Measurements from ENCODE around the gene TBL1Y.
"Not testable (repeated sequence)": the region's sequence is repeated elsewhere in the genome, so short reads cannot be mapped to it uniquely, and the experiment has no call there.

The TBL1Y gene

GRCh38 chrY:6972271-6972887 is 61.9 kb downstream of the TBL1Y start:
- DNase-seq (ENCODE audit: low read depth in 2 of 2), result no peak

- no peak for DNase-seq (ENCODE audit: low read depth in 2 of 2)
These were observed 64.5 kb downstream of the TBL1Y start for GRCh38 chrY:6974971-6975370.

- no peak for DNase-seq (ENCODE audit: low read depth in 2 of 2)
These were observed 67.3 kb downstream of the TBL1Y start for GRCh38 chrY:6977783-6978182.

- DNase-seq (ENCODE audit: low read depth in 2 of 2), result no peak
These were observed 72.7 kb downstream of the TBL1Y start for GRCh38 chrY:6983221-6983620.

- DNase-seq (ENCODE audit: low read depth in 2 of 2), result no peak
These were observed 77.3 kb downstream of the TBL1Y start for GRCh38 chrY:6987811-6988210.

- DNase-seq (ENCODE audit: low read depth in 2 of 2), result no peak
These were observed 79.6 kb downstream of the TBL1Y start for GRCh38 chrY:6989886-6990620.

- DNase-seq (ENCODE audit: low read depth in 2 of 2), result no peak
These were observed 81.5 kb downstream of the TBL1Y start for GRCh38 chrY:6992041-6992440.

- DNase-seq (ENCODE audit: low read depth in 2 of 2), result no peak
These were observed 85.5 kb downstream of the TBL1Y start for GRCh38 chrY:6995987-6996386.

- DNase-seq (ENCODE audit: low read depth in 2 of 2), result no peak
These were observed 87.1 kb downstream of the TBL1Y start for GRCh38 chrY:6997503-6998066.

GRCh38 chrY:6999905-7000304 is 89.4 kb downstream of the TBL1Y start:
- DNase-seq (ENCODE audit: low read depth in 2 of 2), result no peak

- no peak for DNase-seq (ENCODE audit: low read depth in 2 of 2)
These were observed 92.1 kb downstream of the TBL1Y start for GRCh38 chrY:7002581-7002980.

GRCh38 chrY:7007911-7008310 is 97.4 kb downstream of the TBL1Y start:
- no peak for DNase-seq (ENCODE audit: low read depth in 2 of 2)

- DNase-seq (ENCODE audit: low read depth in 2 of 2), result no peak
These were observed 98.3 kb downstream of the TBL1Y start for GRCh38 chrY:7008578-7009355.

GRCh38 chrY:7013051-7013450 is 102.6 kb downstream of the TBL1Y start:
- DNase-seq (ENCODE audit: low read depth in 2 of 2), result no peak

- no peak for DNase-seq (ENCODE audit: low read depth in 2 of 2)
These were observed 106.0 kb downstream of the TBL1Y start for GRCh38 chrY:7016521-7016920.

GRCh38 chrY:7017244-7018080 is 107.0 kb downstream of the TBL1Y start:
- DNase-seq (ENCODE audit: low read depth in 2 of 2), result no peak

GRCh38 chrY:7039037-7039436 is 128.5 kb downstream of the TBL1Y start:
- no peak for DNase-seq (ENCODE audit: low read depth in 2 of 2)

GRCh38 chrY:7040662-7041061 is 130.2 kb downstream of the TBL1Y start:
- DNase-seq (ENCODE audit: low read depth in 2 of 2), result no peak

- DNase-seq (ENCODE audit: low read depth in 2 of 2), result no peak
These were observed 131.5 kb downstream of the TBL1Y start for GRCh38 chrY:7041983-7042382.

GRCh38 chrY:7052461-7052860 is 142.0 kb downstream of the TBL1Y start:
- DNase-seq (ENCODE audit: low read depth in 2 of 2), result not testable (repeated sequence)

- no peak for DNase-seq (ENCODE audit: low read depth in 2 of 2)
These were observed 146.4 kb downstream of the TBL1Y start for GRCh38 chrY:7056886-7057285.

GRCh38 chrY:7078725-7079124 is 168.2 kb downstream of the TBL1Y start:
- no peak for DNase-seq (ENCODE audit: low read depth in 2 of 2)
